ENCODE results near the gene FBN2. TPM values are rescaled to one million over a fixed set of nuclear protein-coding genes. Genes with fewer than 3 reads are reported as not detected.

The FBN2 gene
- total RNA-seq, 6 experiments from 2014 or later: 0.06 to 0.98 (median 0.45) TPM

DNA sequence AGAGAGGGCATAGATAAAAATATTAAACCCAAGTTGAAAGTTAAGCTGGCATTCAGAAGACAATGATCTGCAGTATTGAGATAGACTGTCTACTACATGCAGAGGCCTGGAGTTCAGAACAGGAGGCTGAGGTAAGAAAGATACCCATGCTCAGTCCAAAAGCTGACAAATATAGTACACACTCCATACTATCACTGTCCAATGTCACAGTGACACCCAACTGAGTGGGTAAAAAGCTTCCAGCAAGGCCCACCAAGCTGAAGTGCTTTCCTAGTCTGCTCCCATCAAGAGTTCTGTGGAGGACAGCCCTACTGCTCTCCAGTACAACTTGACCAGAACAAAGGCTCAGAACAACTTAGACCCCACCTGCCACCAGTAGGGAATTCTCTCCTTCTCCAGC is 329.6 kb downstream of the FBN2 start:
- H3K36me3 ChIP-seq: no peaks in the 10 kb centered on the region
- ATAC-seq (no peak), DNase-seq (no peak)
- H3K9me3 ChIP-seq: no peaks in the 10 kb centered on the region
- H3K27ac ChIP-seq: no peak overlapping the region
- H3K27me3 ChIP-seq: no peaks in the 10 kb centered on the region
- no peaks in the 10 kb centered on the region for H3K4me1 ChIP-seq
- intact Hi-C loops (cut with DNase I): no loop called here
- TF ChIP-seq, protein P1, sequence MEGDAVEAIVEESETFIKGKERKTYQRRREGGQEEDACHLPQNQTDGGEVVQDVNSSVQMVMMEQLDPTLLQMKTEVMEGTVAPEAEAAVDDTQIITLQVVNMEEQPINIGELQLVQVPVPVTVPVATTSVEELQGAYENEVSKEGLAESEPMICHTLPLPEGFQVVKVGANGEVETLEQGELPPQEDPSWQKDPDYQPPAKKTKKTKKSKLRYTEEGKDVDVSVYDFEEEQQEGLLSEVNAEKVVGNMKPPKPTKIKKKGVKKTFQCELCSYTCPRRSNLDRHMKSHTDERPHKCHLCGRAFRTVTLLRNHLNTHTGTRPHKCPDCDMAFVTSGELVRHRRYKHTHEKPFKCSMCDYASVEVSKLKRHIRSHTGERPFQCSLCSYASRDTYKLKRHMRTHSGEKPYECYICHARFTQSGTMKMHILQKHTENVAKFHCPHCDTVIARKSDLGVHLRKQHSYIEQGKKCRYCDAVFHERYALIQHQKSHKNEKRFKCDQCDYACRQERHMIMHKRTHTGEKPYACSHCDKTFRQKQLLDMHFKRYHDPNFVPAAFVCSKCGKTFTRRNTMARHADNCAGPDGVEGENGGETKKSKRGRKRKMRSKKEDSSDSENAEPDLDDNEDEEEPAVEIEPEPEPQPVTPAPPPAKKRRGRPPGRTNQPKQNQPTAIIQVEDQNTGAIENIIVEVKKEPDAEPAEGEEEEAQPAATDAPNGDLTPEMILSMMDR (IDR thresholded peaks at IDR 0.05): no peak
- no peak for TF ChIP-seq POLR2A (IDR thresholded peaks at IDR 0.05)
- no peak overlapping the region for H3K4me3 ChIP-seq

Small RNA genes lying within 50 kb of the gene (small RNA-seq; reads per million reads assigned to genes)
- 0 reads per million in 2 experiments for gene RF00019
